Lower leg skin (tissue), 4 donors: ENCODE results near the gene ZCCHC8. TPM values are rescaled to one million over a fixed set of nuclear protein-coding genes. Genes with fewer than 3 reads are reported as not detected.
"Not testable (repeated sequence)": the region's sequence is repeated elsewhere in the genome, so short reads cannot be mapped to it uniquely, and the experiment has no call there.

Source experiments
- DNase-seq, 2 donors: peaks; one replicate each; pipeline ENCODE4 v3.0.0-alpha.2; 2019; ENCODE audit warnings: low spot score in 2 of 2
- H3K4me3 ChIP-seq: fragments of 200-600 bp; sonication (generic); 2 replicates; pipeline ENCODE4 v1.5.1; 2017; ENCODE audit warnings: mild to moderate bottlenecking, low read depth; ENCODE audit not compliant: poor library complexity, severe bottlenecking
- CTCF ChIP-seq, 3 donors: fragments of 450-650 bp; IDR thresholded peaks; one replicate each; pipeline ENCODE4 v1.5.1; 2016; ENCODE audit warnings: antibody characterized with exemption in 3 of 3, mild to moderate bottlenecking in 3 of 3, moderate library complexity in 2 of 3
- POLR2A ChIP-seq, 2 donors: fragments of 450-650 bp; IDR thresholded peaks; one replicate each; pipeline ENCODE4 v1.6.1; 2016 to 2017; ENCODE audit warnings: antibody characterized with exemption in 2 of 2, mild to moderate bottlenecking in 1 of 2, moderate library complexity in 1 of 2
- WGBS, 2 donors: methylation state at CpG; one replicate each; pipeline ENCODE4 v1.1.5; 2018; 5-methylcytosine and 5-hydroxymethylcytosine counted together
- intact Hi-C: fragments of 100-400 bp; cut with DNase I; formaldehyde crosslinking; loops from one replicate; pipeline ENCODE4 v1.15.0; 2023; ENCODE audit warnings: low total_unique reads
- total RNA-seq, 4 donors: library from RNA; depleted of rRNA; stranded (reverse); fragments of >200 nt; gene quantifications; one replicate each; pipeline ENCODE4 v1.1.0, GENCODE V29; 2016

ZCCHC8 gene
- total RNA-seq, 4 donors from 2014 or later = 22.7 to 27.1 (median 25.3) TPM

- 64 to 76% methylated on average over 19 of the region's 19 CpGs for WGBS, 2 donors
- intact Hi-C loops = loop anchor here (10.0 kb wide), 1 partner anchor 79 kb away; no protein-coding TSS in a partner anchor
- H3K4me3 ChIP-seq = no peak overlapping the region
- no peak for TF ChIP-seq POLR2A (IDR thresholded peaks at IDR 0.05)
- no peak for TF ChIP-seq CTCF (IDR thresholded peaks at IDR 0.05)
- DNase-seq = peak in 1 of 2 donors; percentile 39
Observed at GRCh38 chr12:122473543-122474323, 27.0 kb downstream of the ZCCHC8 start.

- no peak for DNase-seq
- no peak overlapping the region for H3K4me3 ChIP-seq
- intact Hi-C loops = loop anchor here (10.0 kb wide), 1 partner anchor 77 kb away; no protein-coding TSS in a partner anchor
- TF ChIP-seq POLR2A (IDR thresholded peaks at IDR 0.05) (no peak), CTCF (IDR thresholded peaks at IDR 0.05) (peak in 1 of 3 donors; percentile 12)
- 30 to 36% methylated on average over 3 of the region's 3 CpGs for WGBS, 2 donors
Observed at GRCh38 chr12:122471324-122472226, 29.2 kb downstream of the ZCCHC8 start.

GRCh38 chr12:122470576-122470975 is 30.2 kb downstream of the ZCCHC8 start:
- DNase-seq = peak; percentile 14 to 83
- not testable (repeated sequence) for H3K4me3 ChIP-seq
- whole genome bisulfite sequencing, 2 donors = 94 to 97% methylated on average over 7 of the region's 7 CpGs
- intact Hi-C loops = loop anchor here (10.0 kb wide), 1 partner anchor 76 kb away; no protein-coding TSS in a partner anchor

GRCh38 chr12:122469856-122470255 is 30.9 kb downstream of the ZCCHC8 start:
- intact Hi-C loops = loop anchor here (10.0 kb wide), 1 partner anchor 75 kb away; no protein-coding TSS in a partner anchor
- 76 to 81% methylated on average over 6 of the region's 6 CpGs for WGBS, 2 donors
- not testable (repeated sequence) for H3K4me3 ChIP-seq
- DNase-seq = peak; percentile 6 to 39

- intact Hi-C loops = no loop called here
- DNase-seq = peak in 1 of 2 donors; percentile 53
- no peak for TF ChIP-seq POLR2A (IDR thresholded peaks at IDR 0.05)
- no peak for TF ChIP-seq CTCF (IDR thresholded peaks at IDR 0.05)
- 42 to 48% methylated on average over 4 of the region's 4 CpGs for WGBS, 2 donors
- no peak overlapping the region for H3K4me3 ChIP-seq
Observed at GRCh38 chr12:122467983-122468382, 32.7 kb downstream of the ZCCHC8 start.

GRCh38 chr12:122464317-122465042 is 36.3 kb downstream of the ZCCHC8 start:
- intact Hi-C loops, H3K4me3 ChIP-seq: not testable (repeated sequence)
- WGBS, 2 donors = 69 to 71% methylated on average over 17 of the region's 17 CpGs
- DNase-seq = peak; percentile 83 to 86
